GM21786 (cell line): ENCODE data around the gene HOXD13.

Experiments used
- ATAC-seq: cut with Tn5 transposase; IDR thresholded peaks from one replicate; pipeline ENCODE4 v1.9.1; 2021; ENCODE audit not compliant: unreplicated experiment

The HOXD13 gene

DNA sequence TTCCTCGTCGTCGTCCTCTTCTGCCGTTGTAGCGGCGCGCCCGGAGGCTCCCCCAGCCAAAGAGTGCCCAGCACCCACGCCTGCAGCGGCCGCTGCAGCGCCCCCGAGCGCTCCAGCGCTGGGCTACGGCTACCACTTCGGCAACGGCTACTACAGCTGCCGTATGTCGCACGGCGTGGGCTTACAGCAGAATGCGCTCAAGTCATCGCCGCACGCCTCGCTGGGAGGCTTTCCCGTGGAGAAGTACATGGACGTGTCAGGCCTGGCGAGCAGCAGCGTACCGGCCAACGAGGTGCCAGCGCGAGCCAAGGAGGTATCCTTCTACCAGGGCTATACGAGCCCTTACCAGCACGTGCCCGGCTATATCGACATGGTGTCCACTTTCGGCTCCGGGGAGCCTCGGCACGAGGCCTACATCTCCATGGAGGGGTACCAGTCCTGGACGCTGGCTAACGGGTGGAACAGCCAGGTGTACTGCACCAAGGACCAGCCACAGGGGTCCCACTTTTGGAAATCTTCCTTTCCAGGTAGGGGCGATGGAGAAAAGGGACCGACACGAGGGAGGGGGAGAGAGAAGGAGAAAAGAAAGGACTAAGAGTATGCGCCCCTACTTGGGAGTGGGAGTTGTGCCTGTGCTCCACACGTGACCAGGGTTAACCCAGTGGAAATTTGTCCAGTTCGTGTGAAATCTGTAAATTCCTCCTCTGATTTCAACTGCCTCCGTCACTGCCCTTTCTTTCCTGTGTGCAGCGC is 800 bp downstream of the HOXD13 start:
- ATAC-seq = no peak

- ATAC-seq = no peak
Observed at GRCh38 chr2:176093898-176094249, 1.4 kb downstream of the HOXD13 start.

- ATAC-seq = no peak
Observed at GRCh38 chr2:176094349-176094748, 1.8 kb downstream of the HOXD13 start.

DNA sequence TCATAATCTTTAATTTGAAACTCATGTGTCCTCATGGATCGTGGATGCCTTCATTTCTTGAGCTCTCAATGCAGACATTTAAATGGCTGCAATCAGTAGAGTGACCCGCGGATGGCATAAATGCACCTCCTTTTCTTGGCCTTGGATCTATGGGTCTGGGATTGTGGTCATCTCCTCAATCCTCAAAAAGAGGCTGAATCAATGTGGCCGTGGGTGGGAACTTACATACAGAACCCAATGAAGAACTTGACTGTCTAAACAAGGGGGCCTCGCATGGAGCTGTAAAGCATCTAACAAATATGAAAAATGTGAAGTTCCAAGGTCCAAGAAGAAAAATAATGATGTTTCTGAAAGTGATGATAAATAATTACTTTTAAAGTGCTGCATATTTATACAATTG is 2.9 kb downstream of the HOXD13 start:
- no peak for ATAC-seq

GRCh38 chr2:176096243-176096985 is 3.9 kb downstream of the HOXD13 start:
- ATAC-seq = no peak

DNA sequence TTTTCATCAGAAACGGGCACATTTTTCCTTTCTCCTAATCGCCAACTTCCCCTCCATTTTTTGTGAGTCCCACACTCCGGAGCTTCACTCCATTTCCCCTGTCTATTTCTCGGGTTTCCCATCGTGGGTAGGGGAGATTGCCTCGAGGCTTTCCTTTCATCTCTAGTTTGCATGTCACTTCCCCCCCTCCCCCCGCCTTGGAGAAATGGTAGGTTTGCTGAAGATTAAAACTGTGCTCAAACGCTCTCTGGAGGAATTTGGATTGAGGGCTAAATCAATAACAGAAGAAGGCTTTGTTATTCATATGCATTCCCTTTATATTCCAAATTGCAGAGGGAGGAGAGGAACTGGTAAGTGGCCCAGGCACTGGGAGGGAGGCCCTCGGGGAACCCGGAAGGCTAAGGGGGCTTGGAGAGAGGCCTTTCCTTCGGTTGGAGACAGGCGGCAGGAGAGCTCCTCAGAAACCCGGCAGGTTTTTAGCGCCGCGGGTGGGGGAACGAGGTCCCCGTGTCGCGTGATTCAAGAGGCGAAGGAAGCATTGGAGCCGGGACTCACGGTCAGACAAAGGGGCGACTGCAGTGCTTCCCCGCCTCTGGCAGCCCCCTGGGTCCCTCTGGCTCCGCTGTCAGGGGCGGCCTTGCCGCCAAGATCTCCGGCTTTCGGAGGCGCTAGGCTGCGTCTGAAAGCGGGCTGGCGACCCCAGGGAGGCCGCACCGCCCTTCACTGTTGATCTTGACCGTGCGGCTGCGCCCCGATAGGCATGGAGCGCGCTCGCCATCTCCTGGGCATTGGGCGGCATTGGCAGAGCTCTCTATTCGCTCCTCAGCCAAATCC is 4.7 kb downstream of the HOXD13 start:
- peak; percentile 92 for ATAC-seq

- no peak for ATAC-seq
Observed at GRCh38 chr2:176097820-176098365, 5.4 kb downstream of the HOXD13 start.

- no peak for ATAC-seq
Observed at GRCh38 chr2:176098366-176099158, 6.0 kb downstream of the HOXD13 start.

GRCh38 chr2:176099159-176099727 is 6.7 kb downstream of the HOXD13 start:
- no peak for ATAC-seq

GRCh38 chr2:176099728-176100546 is 7.4 kb downstream of the HOXD13 start, which contains the start of gene HOXD12:
Gene HOXD12, plus strand, starts transcription at chr2:176099795. Its CDS starts 7 bp downstream, at chr2:176099802.
- ATAC-seq = no peak

DNA sequence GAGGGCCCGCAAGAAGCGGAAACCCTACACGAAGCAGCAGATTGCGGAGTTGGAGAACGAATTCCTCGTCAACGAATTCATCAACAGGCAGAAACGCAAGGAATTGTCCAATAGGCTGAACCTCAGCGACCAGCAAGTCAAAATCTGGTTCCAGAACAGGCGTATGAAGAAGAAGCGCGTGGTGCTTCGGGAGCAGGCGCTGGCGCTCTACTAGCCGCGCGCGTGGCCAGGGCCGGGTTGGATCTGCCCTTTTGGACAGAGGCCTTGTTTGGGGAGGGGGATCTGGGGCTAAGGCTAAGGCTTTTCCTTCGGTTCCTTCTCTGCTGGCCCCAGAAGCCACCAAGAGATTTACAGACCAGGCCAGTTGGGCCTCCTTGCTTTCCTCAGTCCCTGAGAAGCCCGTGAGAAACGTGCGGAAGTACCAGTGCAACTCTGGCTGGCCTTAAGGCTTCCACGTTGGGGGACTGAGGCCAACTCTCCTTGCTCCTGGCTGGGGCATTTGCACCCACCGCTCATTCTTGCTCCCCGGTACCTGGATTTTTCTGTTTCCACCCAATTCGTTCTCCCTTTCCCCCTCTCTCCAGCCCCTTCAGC is 8.1 kb downstream of the HOXD13 start:
- ATAC-seq = no peak

GRCh38 chr2:176101216-176101830 is 8.8 kb downstream of the HOXD13 start:
- ATAC-seq = no peak

GRCh38 chr2:176101842-176102241 is 9.3 kb downstream of the HOXD13 start:
- no peak for ATAC-seq

DNA sequence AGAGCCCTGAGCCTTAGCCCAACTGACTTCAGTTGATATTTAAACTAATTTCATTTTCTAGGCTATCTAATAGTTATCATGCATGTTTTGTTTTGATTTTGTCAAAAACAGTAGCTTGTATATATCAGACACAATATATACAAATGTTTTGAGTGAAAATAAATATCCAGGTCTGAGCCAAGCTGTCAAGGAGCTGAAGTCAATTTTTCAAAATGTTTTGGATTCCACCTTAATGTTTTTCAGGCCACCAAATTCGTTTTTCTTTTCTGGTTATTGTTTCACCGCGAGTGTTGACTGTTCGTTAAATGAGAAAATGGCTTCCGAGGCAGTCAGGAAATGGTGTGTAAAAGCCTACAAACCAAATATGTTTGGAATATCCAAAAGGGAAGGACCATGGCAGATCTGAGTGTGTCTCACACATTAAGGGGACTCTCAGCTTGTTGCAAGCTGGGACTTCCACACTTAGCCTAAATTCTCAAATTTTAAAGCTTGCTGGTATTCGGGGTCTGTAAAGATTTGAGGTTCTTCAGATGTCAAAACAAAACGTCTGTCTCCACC is 9.9 kb downstream of the HOXD13 start:
- no peak for ATAC-seq

GRCh38 chr2:176103194-176103593 is 10.7 kb downstream of the HOXD13 start:
- no peak for ATAC-seq

GRCh38 chr2:176103742-176104315 is 11.3 kb downstream of the HOXD13 start:
- ATAC-seq = no peak

- no peak for ATAC-seq
Observed at GRCh38 chr2:176104316-176105077, 12.0 kb downstream of the HOXD13 start.
